Ramos (cell line): Measurements from ENCODE around the gene EPN2.

Experiments used
- in situ Hi-C: fragments of 300-500 bp; cut with MboI; formaldehyde crosslinking; loops from one replicate; pipeline ENCODE4 v1.14.3; 2022; ENCODE audit warnings: low sequenced_read_pairs; ENCODE audit not compliant: unreplicated experiment

The EPN2 gene

GRCh38 chr17:19306160-19307111, 69.3 kb downstream of the EPN2 start:
- in situ Hi-C loops, result no loop called here

- in situ Hi-C loops, result no loop called here
Observed at GRCh38 chr17:19307521-19307920, 70.4 kb downstream of the EPN2 start.

DNA sequence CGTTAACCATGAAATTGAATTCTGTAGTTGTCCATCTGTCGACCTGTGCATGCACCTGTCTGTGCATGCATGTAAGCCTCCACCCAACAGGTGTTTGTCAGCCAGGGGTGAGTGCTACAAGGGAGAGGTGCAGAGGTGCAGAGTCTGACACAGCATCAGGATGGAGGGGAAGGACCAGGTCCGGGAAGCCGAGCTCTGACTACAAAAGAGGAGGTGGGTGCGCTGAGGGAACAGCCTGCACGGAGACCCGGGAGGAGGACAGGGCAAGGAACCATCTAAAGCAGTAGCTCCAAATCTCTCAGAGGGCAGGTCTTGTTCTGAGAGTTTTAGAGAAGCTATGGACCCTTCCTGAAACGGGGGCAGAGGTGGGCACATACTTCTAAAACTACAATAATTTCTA, 71.2 kb downstream of the EPN2 start:
- in situ Hi-C loops, result no loop called here

DNA sequence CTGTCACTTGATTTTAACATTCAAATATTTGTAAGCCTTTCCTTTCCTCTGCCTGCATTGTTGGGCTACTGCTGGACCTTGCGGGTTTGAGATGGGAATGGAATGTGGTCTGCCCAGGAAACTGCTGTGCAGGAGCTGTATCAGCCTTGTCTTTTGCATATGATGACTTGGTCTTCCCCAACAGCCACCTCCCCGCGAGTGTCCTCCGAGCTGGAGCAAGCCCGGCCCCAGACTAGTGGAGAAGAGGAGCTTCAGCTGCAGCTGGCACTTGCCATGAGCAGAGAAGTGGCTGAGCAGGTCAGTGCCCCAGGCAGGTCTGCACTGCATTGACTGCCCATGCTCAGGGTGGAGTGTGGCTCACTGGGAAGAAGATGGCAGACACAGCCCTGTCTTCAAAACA, 72.5 kb downstream of the EPN2 start:
- in situ Hi-C loops, result no loop called here

DNA sequence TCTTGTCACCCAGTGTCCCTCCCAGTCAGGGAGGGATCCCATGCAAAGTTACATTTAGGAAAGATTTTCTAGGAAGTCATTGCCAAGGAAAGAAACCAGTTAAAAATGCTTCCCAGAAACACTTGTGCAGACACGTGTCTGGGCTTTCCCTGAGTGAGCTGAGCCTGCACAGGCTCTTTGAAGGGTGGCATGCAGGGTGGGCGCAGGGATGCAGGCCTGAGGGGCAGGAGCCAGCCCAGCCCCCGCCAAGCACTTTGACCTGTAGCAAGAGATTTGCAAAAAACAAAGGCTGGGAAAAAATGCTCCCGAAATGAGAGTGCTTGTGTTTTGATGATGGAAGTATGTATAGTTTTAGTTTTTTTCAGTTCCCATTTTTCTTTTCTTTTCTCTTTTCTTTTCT, 73.0 kb downstream of the EPN2 start:
- in situ Hi-C loops, result no loop called here

GRCh38 chr17:19311016-19311415, 73.8 kb downstream of the EPN2 start:
- in situ Hi-C loops, result no loop called here

DNA sequence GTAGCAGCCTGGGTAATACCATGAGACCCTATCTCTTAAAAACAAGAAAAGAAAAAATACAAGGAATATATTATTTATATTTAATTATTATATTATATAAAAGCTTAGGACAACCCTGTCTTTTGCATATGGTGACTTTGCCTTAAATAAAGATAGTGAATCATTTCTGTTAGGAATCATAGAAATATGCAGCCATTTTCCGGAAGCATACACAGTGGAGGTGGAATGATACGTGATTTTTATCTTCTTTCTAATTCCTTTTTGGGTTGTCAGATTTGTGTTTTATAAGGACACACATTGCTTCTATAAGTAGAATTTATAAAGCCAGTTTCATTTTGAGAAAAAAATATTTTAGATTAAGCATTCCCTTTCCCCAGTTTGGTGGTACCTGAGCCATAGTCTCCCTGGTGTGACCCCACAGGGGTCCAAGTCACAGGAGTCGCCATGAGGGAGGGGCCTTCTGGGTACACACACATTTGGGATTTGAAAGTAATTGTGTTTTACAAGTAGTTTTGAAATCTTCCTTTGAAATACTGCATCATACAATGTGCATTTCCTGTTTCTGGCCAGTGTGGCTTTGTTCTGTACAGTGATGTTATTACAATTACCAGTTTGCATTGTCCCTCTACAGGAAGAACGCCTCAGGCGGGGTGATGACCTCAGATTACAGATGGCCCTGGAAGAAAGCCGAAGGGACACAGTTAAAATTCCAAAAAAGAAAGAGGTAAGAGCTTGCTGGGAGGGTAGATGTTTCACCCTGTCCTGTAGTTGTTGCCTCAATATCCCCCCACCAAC, 74.5 kb downstream of the EPN2 start:
- in situ Hi-C loops, result no loop called here

DNA sequence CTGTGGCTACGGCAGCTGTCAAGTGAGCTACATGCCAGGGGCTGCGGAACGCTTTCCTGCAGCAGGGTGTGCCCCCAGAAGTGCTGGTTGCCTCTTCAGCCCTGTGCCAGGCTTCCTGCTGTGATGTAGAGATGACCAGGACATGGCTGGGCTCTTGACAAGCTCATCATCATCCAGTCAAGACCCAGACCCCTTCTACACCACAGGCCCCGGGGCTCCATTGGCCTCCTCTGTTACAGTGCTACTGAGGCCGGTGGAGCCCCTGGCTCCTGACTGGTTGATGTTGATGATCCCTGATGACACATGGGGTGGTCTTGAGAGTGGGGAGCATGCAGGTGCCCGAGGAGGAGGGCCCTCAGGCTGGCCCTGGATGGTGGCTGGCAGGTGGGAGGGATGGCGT, 75.2 kb downstream of the EPN2 start:
- in situ Hi-C loops, result no loop called here

DNA sequence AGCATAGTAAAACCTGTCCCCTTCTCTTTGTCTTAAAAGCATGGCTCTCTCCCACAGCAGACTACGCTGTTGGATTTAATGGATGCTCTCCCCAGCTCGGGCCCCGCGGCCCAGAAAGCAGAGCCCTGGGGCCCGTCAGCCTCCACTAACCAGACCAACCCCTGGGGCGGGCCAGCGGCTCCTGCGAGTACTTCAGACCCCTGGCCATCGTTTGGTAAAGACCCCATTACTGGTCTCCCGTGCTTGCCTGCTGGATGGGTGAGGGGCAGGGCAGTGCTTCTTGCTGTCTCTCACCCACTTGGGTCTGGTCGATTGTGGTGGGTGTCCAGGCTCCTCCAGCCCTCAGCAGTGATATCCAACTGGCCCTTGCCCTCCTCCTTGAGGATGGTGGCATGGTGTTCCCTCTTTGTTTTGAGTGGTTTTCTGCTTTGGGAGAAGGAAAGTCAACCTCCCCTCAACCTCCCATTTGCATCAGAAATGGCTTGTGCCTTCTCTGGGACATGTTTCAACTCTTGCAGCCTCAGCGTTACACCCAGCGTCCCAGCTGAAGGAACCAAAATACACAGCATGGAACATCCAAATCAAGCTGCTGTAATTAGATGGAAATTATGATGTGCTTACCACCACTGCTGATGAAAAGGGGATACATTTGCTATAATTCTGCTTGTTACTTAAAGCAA, 76.0 kb downstream of the EPN2 start:
- in situ Hi-C loops, result no loop called here

DNA sequence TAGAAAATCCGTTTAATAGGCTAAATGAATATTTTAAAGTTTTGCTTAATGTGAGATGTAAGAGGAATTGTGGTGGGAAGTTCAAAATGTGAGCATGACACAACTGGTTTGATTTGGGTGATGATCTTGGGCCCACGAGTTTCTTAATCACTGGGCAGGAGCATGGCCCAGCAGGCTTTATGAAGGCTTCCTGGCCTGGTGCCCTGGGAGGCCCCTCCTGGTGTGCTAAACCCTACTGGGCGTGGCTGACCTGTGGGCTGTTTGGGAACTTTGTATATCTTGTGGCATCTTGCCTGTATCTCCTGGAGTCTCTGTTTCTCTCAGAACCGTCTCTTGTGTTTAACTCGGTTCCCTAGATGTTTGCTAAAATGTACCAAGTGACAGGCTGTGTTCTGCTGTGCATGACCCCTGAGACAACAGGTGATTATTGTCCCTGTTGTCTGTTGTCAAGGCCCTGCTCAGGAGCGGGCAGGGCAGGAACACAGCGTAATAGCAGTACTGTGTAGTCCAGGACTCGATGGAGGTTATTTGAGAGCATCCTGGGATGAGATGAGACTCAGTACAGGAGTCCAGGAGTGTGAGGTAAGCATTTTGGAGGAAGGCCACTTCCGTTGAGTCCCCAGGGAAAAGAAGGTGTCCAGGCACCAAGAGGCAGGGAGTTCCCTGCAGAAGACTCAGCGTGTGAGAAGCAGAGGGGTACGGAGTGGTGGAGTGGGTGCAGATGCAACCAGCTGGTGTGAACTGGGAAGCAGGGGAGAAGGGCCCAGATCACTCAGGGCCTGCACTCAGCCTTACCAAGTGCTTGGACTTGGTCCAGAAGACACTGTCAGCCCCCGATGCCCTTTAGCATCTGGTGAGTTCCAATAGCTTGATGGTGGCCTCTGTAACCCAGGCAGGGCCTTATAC, 76.8 kb downstream of the EPN2 start:
- in situ Hi-C loops, result no loop called here

DNA sequence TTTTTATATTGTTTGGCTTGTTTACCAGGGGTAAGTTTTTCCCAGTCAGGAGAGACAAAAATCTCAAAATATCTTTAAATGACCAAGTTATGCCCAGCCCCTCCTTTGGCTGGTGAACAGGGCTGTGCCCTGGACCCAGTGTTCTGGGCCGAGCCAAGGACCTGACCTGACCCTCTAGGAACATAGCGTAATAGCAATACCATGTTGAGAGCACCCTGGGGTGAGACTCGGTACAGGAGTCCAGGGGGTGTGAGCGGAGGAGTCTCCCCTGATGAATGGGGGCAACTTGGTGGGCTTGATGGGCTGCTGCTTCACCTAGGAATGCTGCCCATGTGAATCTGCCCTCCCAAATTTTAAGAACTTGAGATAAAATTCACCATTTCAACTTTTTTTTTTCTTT, 77.9 kb downstream of the EPN2 start:
- in situ Hi-C loops, result no loop called here

DNA sequence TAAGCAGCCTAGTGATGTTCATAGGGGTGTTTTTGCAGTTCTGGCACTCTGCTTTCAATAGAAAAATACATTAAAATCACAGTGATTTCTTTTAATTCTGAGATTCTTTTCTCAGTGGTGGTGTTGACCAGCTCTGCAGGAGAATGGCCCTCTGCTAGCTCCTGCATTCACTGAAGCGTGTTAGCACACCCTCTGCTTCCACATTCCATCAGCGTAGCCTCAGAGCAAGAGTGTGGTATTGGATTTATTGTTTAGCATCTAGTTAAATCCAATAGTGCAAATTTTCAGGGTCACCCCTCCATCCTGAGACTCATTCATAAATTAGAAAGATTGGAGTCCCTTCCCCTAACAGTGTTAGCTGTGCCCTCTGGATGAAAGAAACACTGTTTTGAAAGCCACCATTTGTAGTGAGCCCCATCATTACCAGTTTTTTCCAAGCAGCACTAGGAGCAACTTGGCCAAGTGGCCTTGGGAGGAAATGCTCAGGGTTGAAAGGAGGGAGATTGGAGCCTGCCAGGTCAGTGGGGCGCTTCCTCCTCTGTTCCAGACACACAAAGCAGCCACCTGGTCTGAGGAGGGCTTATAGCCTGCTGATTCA, 79.7 kb downstream of the EPN2 start:
- in situ Hi-C loops, result no loop called here

GRCh38 chr17:19317359-19318095, 80.4 kb downstream of the EPN2 start:
- in situ Hi-C loops, result no loop called here

GRCh38 chr17:19318611-19319010, 81.4 kb downstream of the EPN2 start:
- in situ Hi-C loops, result no loop called here

- in situ Hi-C loops, result no loop called here
Observed at GRCh38 chr17:19319771-19320505, 82.8 kb downstream of the EPN2 start.

DNA sequence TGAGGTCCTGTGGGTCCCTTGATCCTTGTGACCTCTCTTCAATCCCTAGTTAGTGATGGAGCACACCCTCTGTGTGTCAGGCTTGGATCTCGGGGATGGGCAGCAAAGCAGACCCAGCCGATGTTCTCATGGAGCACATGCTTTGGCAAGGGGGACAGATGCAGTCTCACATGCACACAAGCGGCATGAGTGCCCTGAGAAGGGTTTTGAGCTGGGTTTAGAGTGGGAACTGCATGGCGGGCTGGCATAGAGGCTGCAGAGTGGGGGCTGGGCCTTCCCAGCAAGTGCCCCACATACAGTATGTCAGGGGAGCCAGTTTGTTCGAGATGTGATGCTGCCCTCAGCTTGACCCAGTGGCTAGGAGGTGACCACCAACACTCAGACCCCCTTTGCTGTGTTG, 83.7 kb downstream of the EPN2 start:
- in situ Hi-C loops, result no loop called here

DNA sequence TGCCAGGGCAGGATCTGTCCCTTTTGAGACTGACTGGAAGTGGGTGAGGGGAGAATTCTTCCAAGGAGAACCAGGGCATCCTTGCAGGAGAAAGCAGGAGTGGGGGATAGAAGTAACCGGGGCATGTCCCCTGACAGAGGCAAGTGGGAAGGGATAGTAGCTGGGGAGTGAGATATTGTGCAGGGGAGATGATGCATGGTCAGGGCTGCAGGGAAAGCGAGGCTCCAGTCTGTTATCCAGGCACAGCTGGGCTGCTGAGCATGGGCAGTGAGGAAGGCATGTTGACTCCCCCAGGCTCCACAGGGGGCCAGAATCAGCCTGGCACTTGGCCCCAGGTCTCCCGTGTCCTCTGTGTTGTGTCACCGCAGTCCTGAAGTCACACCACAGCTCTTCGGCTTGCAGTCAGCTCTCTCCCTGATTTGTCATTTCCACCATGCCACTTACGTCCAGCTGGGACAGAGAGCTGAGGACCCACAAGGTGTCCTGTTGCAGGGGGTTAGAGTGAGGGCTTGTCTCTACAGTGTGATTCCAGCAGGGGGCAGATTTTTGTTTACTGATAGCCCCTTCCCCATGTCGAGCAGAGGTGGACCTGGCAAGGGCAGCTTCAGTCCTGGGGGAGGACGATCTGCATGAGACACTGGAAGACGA, 84.4 kb downstream of the EPN2 start:
- in situ Hi-C loops, result no loop called here

DNA sequence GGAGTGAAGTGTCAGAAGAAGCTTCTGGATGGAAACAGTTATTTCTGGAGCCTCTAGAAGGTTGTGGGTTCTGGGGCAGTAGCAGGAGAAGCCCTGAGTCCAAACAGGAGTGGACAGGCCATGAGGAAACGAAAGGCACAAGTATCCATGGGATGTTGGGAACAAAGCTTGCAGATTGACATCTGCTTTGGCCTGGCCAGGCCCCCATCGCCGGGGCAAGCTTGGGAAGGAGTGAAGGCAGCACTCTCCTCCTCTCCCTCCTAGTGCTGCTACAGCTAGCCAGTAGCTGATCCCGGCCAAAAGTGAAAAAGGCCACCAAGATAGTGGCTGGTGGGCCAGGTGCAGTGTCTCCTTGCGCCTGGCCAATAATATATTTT, 85.0 kb downstream of the EPN2 start:
- in situ Hi-C loops, result no loop called here
